ENCODE measurements around the gene PRXL2A. TPM values are rescaled to one million over a fixed set of nuclear protein-coding genes. Genes with fewer than 3 reads are reported as not detected.
"Not testable (repeated sequence)": the region's sequence is repeated elsewhere in the genome, so short reads cannot be mapped to it uniquely, and the experiment has no call there.

The PRXL2A gene, protein sequence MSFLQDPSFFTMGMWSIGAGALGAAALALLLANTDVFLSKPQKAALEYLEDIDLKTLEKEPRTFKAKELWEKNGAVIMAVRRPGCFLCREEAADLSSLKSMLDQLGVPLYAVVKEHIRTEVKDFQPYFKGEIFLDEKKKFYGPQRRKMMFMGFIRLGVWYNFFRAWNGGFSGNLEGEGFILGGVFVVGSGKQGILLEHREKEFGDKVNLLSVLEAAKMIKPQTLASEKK
- 122 TPM for polyA plus RNA-seq (2013, experiment 1 of 4)
- 123 TPM for polyA plus RNA-seq (2013, experiment 2 of 4)
- polyA plus RNA-seq (2013, experiment 3 of 4): 82.0 TPM
- 83.4 TPM for polyA plus RNA-seq (2013, experiment 4 of 4)

GRCh38 chr10:80408242-80409101 is at the start of gene PRXL2A:
Gene PRXL2A (plus strand): TSS chr10:80408551. CDS start chr10:80420468, 11,917 bp downstream.
- H3K4me1 ChIP-seq (ENCODE audit: control insufficient read depth, insufficient read depth, low read length): peaks cover 12% of the 10 kb centered on the region
- H3K27me3 ChIP-seq (ENCODE audit: control insufficient read depth, insufficient read depth, low read length, poor library complexity, severe bottlenecking): no peaks in the 10 kb centered on the region
- no peaks in the 10 kb centered on the region for H3K36me3 ChIP-seq (ENCODE audit: control insufficient read depth, insufficient read depth, low read length)
- H3K9me3 ChIP-seq (ENCODE audit: control insufficient read depth, low read length): no peaks in the 10 kb centered on the region
- H3K4me3 ChIP-seq (ENCODE audit: insufficient read depth, low read depth, low read length): peak within 1 kb of the TSS; percentile 67
- no peak within 1 kb of the TSS for H3K27ac ChIP-seq (ENCODE audit: insufficient read depth, low read depth, low read length, poor library complexity, severe bottlenecking)
- WGBS, 2 experiments: 1% methylated on average over 96 of the region's 96 CpGs

GRCh38 chr10:80358925-80359324 is 49.4 kb upstream of the PRXL2A start:
- 94 to 100% methylated on average over 2 of the region's 2 CpGs for WGBS, 2 experiments
- not testable (repeated sequence) for H3K4me3 ChIP-seq (ENCODE audit: insufficient read depth, low read depth, low read length); H3K36me3 ChIP-seq (ENCODE audit: control insufficient read depth, insufficient read depth, low read length); H3K4me1 ChIP-seq (ENCODE audit: control insufficient read depth, insufficient read depth, low read length); H3K27ac ChIP-seq (ENCODE audit: insufficient read depth, low read depth, low read length, poor library complexity, severe bottlenecking); H3K9me3 ChIP-seq (ENCODE audit: control insufficient read depth, low read length)
- peaks cover 28% of the 10 kb centered on the region for H3K27me3 ChIP-seq (ENCODE audit: control insufficient read depth, insufficient read depth, low read length, poor library complexity, severe bottlenecking)

- Histone ChIP-seq H3K36me3 (ENCODE audit: control insufficient read depth, insufficient read depth, low read length) (no peaks in the 10 kb centered on the region), H3K4me1 (ENCODE audit: control insufficient read depth, insufficient read depth, low read length) (peaks cover 4% of the 10 kb centered on the region), H3K27ac (ENCODE audit: insufficient read depth, low read depth, low read length, poor library complexity, severe bottlenecking) (no peak overlapping the region), H3K27me3 (ENCODE audit: control insufficient read depth, insufficient read depth, low read length, poor library complexity, severe bottlenecking) (peaks cover 28% of the 10 kb centered on the region), H3K4me3 (ENCODE audit: insufficient read depth, low read depth, low read length) (no peak overlapping the region), H3K9me3 (ENCODE audit: control insufficient read depth, low read length) (no peaks in the 10 kb centered on the region)
- WGBS, 2 experiments: 95 to 96% methylated on average over 22 of the region's 22 CpGs
Observed at GRCh38 chr10:80359644-80360043, 48.7 kb upstream of the PRXL2A start.

GRCh38 chr10:80365510-80365909 is 42.8 kb upstream of the PRXL2A start:
- no peak overlapping the region for H3K4me3 ChIP-seq (ENCODE audit: insufficient read depth, low read depth, low read length)
- 88 to 96% methylated on average over 1 of the region's 1 CpG for WGBS, 2 experiments
- H3K4me1 ChIP-seq (ENCODE audit: control insufficient read depth, insufficient read depth, low read length): no peaks in the 10 kb centered on the region
- H3K27me3 ChIP-seq (ENCODE audit: control insufficient read depth, insufficient read depth, low read length, poor library complexity, severe bottlenecking): no peaks in the 10 kb centered on the region
- H3K9me3 ChIP-seq (ENCODE audit: control insufficient read depth, low read length): peaks cover 3% of the 10 kb centered on the region
- H3K27ac ChIP-seq (ENCODE audit: insufficient read depth, low read depth, low read length, poor library complexity, severe bottlenecking): no peak overlapping the region
- H3K36me3 ChIP-seq (ENCODE audit: control insufficient read depth, insufficient read depth, low read length): peaks cover 3% of the 10 kb centered on the region

DNA sequence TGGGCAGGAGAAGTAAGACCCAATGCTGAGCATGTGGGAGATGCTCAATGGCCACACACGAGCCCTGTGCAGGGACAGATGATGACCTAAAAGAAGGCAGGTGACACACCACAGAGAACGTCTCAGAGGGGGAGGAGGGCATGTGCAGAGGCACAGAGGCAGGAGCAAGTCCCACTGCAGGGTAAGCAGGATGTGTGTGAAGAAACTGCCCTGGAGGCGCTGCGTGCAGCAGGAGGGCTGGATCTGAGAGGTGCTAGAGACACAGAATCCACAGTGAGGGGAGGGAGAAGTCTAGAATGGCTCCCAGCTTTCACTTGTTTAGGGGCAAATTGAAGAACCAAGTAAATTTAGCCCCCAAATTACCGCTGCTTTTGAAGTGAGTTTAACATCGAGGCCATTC is 36.9 kb upstream of the PRXL2A start:
- no peak overlapping the region for H3K4me3 ChIP-seq (ENCODE audit: insufficient read depth, low read depth, low read length)
- 85 to 87% methylated on average over 6 of the region's 6 CpGs for WGBS, 2 experiments

GRCh38 chr10:80372675-80373074 is 35.7 kb upstream of the PRXL2A start:
- Histone ChIP-seq H3K4me3 (ENCODE audit: insufficient read depth, low read depth, low read length) (no peak overlapping the region), H3K27ac (ENCODE audit: insufficient read depth, low read depth, low read length, poor library complexity, severe bottlenecking) (no peak overlapping the region), H3K36me3 (ENCODE audit: control insufficient read depth, insufficient read depth, low read length) (no peaks in the 10 kb centered on the region), H3K4me1 (ENCODE audit: control insufficient read depth, insufficient read depth, low read length) (peaks cover 2% of the 10 kb centered on the region), H3K9me3 (ENCODE audit: control insufficient read depth, low read length) (no peaks in the 10 kb centered on the region), H3K27me3 (ENCODE audit: control insufficient read depth, insufficient read depth, low read length, poor library complexity, severe bottlenecking) (no peaks in the 10 kb centered on the region)
- WGBS, 2 experiments: 83 to 88% methylated on average over 5 of the region's 5 CpGs

More for the DNA sequence above, 36.9 kb upstream of the PRXL2A start:
- Histone ChIP-seq H3K9me3 (ENCODE audit: control insufficient read depth, low read length) (peaks cover 3% of the 10 kb centered on the region), H3K27me3 (ENCODE audit: control insufficient read depth, insufficient read depth, low read length, poor library complexity, severe bottlenecking) (no peaks in the 10 kb centered on the region), H3K36me3 (ENCODE audit: control insufficient read depth, insufficient read depth, low read length) (peaks cover 3% of the 10 kb centered on the region), H3K27ac (ENCODE audit: insufficient read depth, low read depth, low read length, poor library complexity, severe bottlenecking) (no peak overlapping the region), H3K4me1 (ENCODE audit: control insufficient read depth, insufficient read depth, low read length) (peaks cover 2% of the 10 kb centered on the region)

- no peaks in the 10 kb centered on the region for H3K9me3 ChIP-seq (ENCODE audit: control insufficient read depth, low read length)
- peaks cover 2% of the 10 kb centered on the region for H3K4me1 ChIP-seq (ENCODE audit: control insufficient read depth, insufficient read depth, low read length)
- H3K36me3 ChIP-seq (ENCODE audit: control insufficient read depth, insufficient read depth, low read length): no peaks in the 10 kb centered on the region
- no peak overlapping the region for H3K4me3 ChIP-seq (ENCODE audit: insufficient read depth, low read depth, low read length)
- H3K27ac ChIP-seq (ENCODE audit: insufficient read depth, low read depth, low read length, poor library complexity, severe bottlenecking): no peak overlapping the region
- 77 to 78% methylated on average over 2 of the region's 2 CpGs for WGBS, 2 experiments
- H3K27me3 ChIP-seq (ENCODE audit: control insufficient read depth, insufficient read depth, low read length, poor library complexity, severe bottlenecking): no peaks in the 10 kb centered on the region
Observed at GRCh38 chr10:80373502-80373901, 34.8 kb upstream of the PRXL2A start.

- no peak overlapping the region for H3K4me3 ChIP-seq (ENCODE audit: insufficient read depth, low read depth, low read length)
- 93 to 94% methylated on average over 3 of the region's 3 CpGs for WGBS, 2 experiments
- no peak overlapping the region for H3K27ac ChIP-seq (ENCODE audit: insufficient read depth, low read depth, low read length, poor library complexity, severe bottlenecking)
- no peaks in the 10 kb centered on the region for H3K4me1 ChIP-seq (ENCODE audit: control insufficient read depth, insufficient read depth, low read length)
- H3K36me3 ChIP-seq (ENCODE audit: control insufficient read depth, insufficient read depth, low read length): no peaks in the 10 kb centered on the region
- no peaks in the 10 kb centered on the region for H3K9me3 ChIP-seq (ENCODE audit: control insufficient read depth, low read length)
- H3K27me3 ChIP-seq (ENCODE audit: control insufficient read depth, insufficient read depth, low read length, poor library complexity, severe bottlenecking): no peaks in the 10 kb centered on the region
Observed at GRCh38 chr10:80379701-80380100, 28.6 kb upstream of the PRXL2A start.

DNA sequence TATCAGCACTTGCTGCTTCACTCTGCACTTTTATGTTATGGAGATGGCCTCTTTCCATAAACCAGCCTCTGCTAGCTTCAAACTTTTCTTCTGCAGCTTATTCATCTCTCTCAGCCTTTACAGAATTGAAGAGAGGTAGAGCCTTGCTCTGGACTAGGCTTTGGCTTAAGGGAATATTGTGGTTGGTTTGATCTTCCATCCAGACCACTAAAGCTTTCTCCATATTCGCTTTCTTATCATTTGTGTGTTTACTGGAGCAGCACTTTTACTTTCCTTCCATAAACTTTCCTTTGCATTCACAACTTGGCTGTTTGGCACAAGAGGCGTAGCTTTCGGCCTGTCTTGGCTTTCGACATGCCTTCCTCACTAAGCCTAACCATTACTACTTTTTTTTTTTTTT is 28.2 kb upstream of the PRXL2A start:
- no peaks in the 10 kb centered on the region for H3K36me3 ChIP-seq (ENCODE audit: control insufficient read depth, insufficient read depth, low read length)
- 89% methylated on average over 4 of the region's 4 CpGs for WGBS, 2 experiments

GRCh38 chr10:80382989-80383388 is 25.4 kb upstream of the PRXL2A start:
- no peaks in the 10 kb centered on the region for H3K27me3 ChIP-seq (ENCODE audit: control insufficient read depth, insufficient read depth, low read length, poor library complexity, severe bottlenecking)
- H3K4me1 ChIP-seq (ENCODE audit: control insufficient read depth, insufficient read depth, low read length): no peaks in the 10 kb centered on the region
- H3K9me3 ChIP-seq (ENCODE audit: control insufficient read depth, low read length): no peaks in the 10 kb centered on the region
- 31 to 39% methylated on average over 3 to 4 of the region's 4 CpGs for WGBS, 2 experiments
- H3K4me3 ChIP-seq (ENCODE audit: insufficient read depth, low read depth, low read length): no peak overlapping the region
- no peaks in the 10 kb centered on the region for H3K36me3 ChIP-seq (ENCODE audit: control insufficient read depth, insufficient read depth, low read length)
- H3K27ac ChIP-seq (ENCODE audit: insufficient read depth, low read depth, low read length, poor library complexity, severe bottlenecking): no peak overlapping the region

More for the DNA sequence above, 28.2 kb upstream of the PRXL2A start:
- no peaks in the 10 kb centered on the region for H3K9me3 ChIP-seq (ENCODE audit: control insufficient read depth, low read length)
- H3K27me3 ChIP-seq (ENCODE audit: control insufficient read depth, insufficient read depth, low read length, poor library complexity, severe bottlenecking): no peaks in the 10 kb centered on the region
- H3K27ac ChIP-seq (ENCODE audit: insufficient read depth, low read depth, low read length, poor library complexity, severe bottlenecking): no peak overlapping the region
- H3K4me1 ChIP-seq (ENCODE audit: control insufficient read depth, insufficient read depth, low read length): no peaks in the 10 kb centered on the region
- no peak overlapping the region for H3K4me3 ChIP-seq (ENCODE audit: insufficient read depth, low read depth, low read length)
